IMR-90 (cell line): ENCODE results near the gene SGMS1. TPM values are rescaled to one million over a fixed set of nuclear protein-coding genes. Genes with fewer than 3 reads are reported as not detected.

Experiments
- ATAC-seq: fragments of 200-7000 bp; cut with Tn5 transposase; 2 replicates; pipeline ENCODE4 v1.9.1; 2020; ENCODE audit warnings: low read depth, mild to moderate bottlenecking, moderate library complexity
- BruUV-seq: library from RNA; stranded (reverse); fragments of 400-500 nt; replicated peaks from 2 replicates; lab custom pipeline; 2021; lab: Mats Ljungman, UMichigan
- CTCF ChIA-PET: fragments of 300-600 bp; formaldehyde crosslinking; extraction: SDS; loops from one replicate; lab custom pipeline; 2021; ENCODE audit warnings: antibody characterized with exemption; lab: Yijun Ruan, JAX
- POLR2A ChIA-PET: fragments of 300-600 bp; sonication (Branson Sonifier 250); formaldehyde crosslinking; loops from one replicate; lab custom pipeline; 2022; ENCODE audit warnings: antibody characterized with exemption; ENCODE audit not compliant: unreplicated experiment; lab: Charles Lee
- DNase-seq: peaks from one replicate; pipeline ENCODE4 v3.0.0; 2013
- H2AFZ ChIP-seq: replicated peaks from 2 replicates; pipeline ENCODE3; 2013; ENCODE audit warnings: low read length, mild to moderate bottlenecking; ENCODE audit not compliant: poor library complexity
- H2AK5ac ChIP-seq: 2 replicates; pipeline ENCODE4 v1.6.1; 2013; ENCODE audit warnings: low read depth, low read length, inconsistent platforms
- H2AK9ac ChIP-seq: replicated peaks from 2 replicates; pipeline ENCODE3; 2013; ENCODE audit warnings: mild to moderate bottlenecking, low read depth, low read length, moderate library complexity; ENCODE audit not compliant: poor library complexity
- H2BK120ac ChIP-seq: 2 replicates; pipeline ENCODE4 v1.6.1; 2013; ENCODE audit warnings: low read depth, low read length, inconsistent platforms
- H2BK15ac ChIP-seq: 3 replicates; pipeline ENCODE4 v1.6.1; 2013; ENCODE audit warnings: low read depth, low read length, inconsistent platforms
- H2BK20ac ChIP-seq: 2 replicates; pipeline ENCODE4 v1.6.1; 2013; ENCODE audit warnings: low read depth, mild to moderate bottlenecking, inconsistent platforms, low read length, moderate library complexity
- H2BK5ac ChIP-seq: 2 replicates; pipeline ENCODE4 v1.6.1; 2013; ENCODE audit warnings: mild to moderate bottlenecking, low read depth, low read length, inconsistent platforms; ENCODE audit not compliant: poor library complexity, severe bottlenecking
- H3K14ac ChIP-seq: replicated peaks from 2 replicates; pipeline ENCODE4 v1.6.1; 2013; ENCODE audit warnings: low read depth, low read length, inconsistent platforms
- H3K18ac ChIP-seq: 2 replicates; pipeline ENCODE4 v1.6.1; 2013; ENCODE audit warnings: low read depth, low read length, control low read depth
- H3K23ac ChIP-seq: 2 replicates; pipeline ENCODE4 v1.6.1; 2013; ENCODE audit warnings: low read depth, low read length, inconsistent platforms
- H3K27ac ChIP-seq: 2 replicates; pipeline ENCODE4 v1.5.1; 2013; ENCODE audit warnings: mild to moderate bottlenecking, control low read depth, low read length; ENCODE audit not compliant: insufficient read depth
- H3K27me3 ChIP-seq: 2 replicates; pipeline ENCODE4 v1.6.1; 2013; ENCODE audit warnings: low read length; ENCODE audit not compliant: control insufficient read depth, insufficient read depth
- H3K36me3 ChIP-seq: 2 replicates; pipeline ENCODE4 v1.6.1; 2013; ENCODE audit warnings: low read length, mixed read lengths; ENCODE audit not compliant: control insufficient read depth, insufficient read depth
- H3K4ac ChIP-seq: 2 replicates; pipeline ENCODE4 v1.6.1; 2013; ENCODE audit warnings: low read depth, low read length, inconsistent platforms
- H3K4me1 ChIP-seq: 2 replicates; pipeline ENCODE4 v1.6.1; 2013; ENCODE audit warnings: low read length, mixed read lengths; ENCODE audit not compliant: control insufficient read depth, insufficient read depth
- H3K4me2 ChIP-seq: 2 replicates; pipeline ENCODE4 v1.6.1; 2013; ENCODE audit warnings: low read depth, mild to moderate bottlenecking, control low read depth, low read length, moderate library complexity
- H3K4me3 ChIP-seq: 2 replicates; pipeline ENCODE4 v1.5.1; 2013; ENCODE audit warnings: low read depth, mild to moderate bottlenecking, control low read depth, low read length, moderate library complexity; ENCODE audit not compliant: insufficient read depth
- H3K56ac ChIP-seq: 2 replicates; pipeline ENCODE4 v1.6.1; 2013; ENCODE audit warnings: low read length, inconsistent platforms; ENCODE audit not compliant: insufficient read depth; ENCODE audit errors: extremely low read depth
- H3K79me1 ChIP-seq, 2 experiments: 2 replicates each; pipeline ENCODE4 v1.6.1; 2013; ENCODE audit warnings: low read length in 2 of 2, inconsistent platforms in 1 of 2, low read depth in 1 of 2
- H3K9ac ChIP-seq: 2 replicates; pipeline ENCODE4 v1.6.1; 2013; ENCODE audit warnings: low read depth, low read length, control low read depth
- H3K9me1 ChIP-seq: 2 replicates; pipeline ENCODE4 v1.6.1; 2013; ENCODE audit warnings: low read length, inconsistent platforms; ENCODE audit not compliant: insufficient read depth
- H3K9me3 ChIP-seq: 2 replicates; pipeline ENCODE4 v1.6.1; 2013; ENCODE audit warnings: low read length; ENCODE audit not compliant: control insufficient read depth, insufficient read depth
- H4K20me1 ChIP-seq: 2 replicates; pipeline ENCODE4 v1.6.1; 2013; ENCODE audit warnings: low read length, inconsistent platforms; ENCODE audit not compliant: insufficient read depth
- H4K5ac ChIP-seq: 2 replicates; pipeline ENCODE4 v1.6.1; 2013; ENCODE audit warnings: mild to moderate bottlenecking, low read depth, low read length, control low read depth
- H4K8ac ChIP-seq, 2 experiments: 2 replicates each; pipeline ENCODE4 v1.6.1; 2013; ENCODE audit warnings: low read depth in 2 of 2, low read length in 2 of 2, control low read depth in 1 of 2, inconsistent platforms in 1 of 2
- H4K91ac ChIP-seq: 2 replicates; pipeline ENCODE4 v1.6.1; 2013; ENCODE audit warnings: low read depth, low read length, inconsistent platforms; ENCODE audit not compliant: insufficient read depth
- BHLHE40 ChIP-seq: fragments of 150-350 bp; IDR thresholded peaks from 2 replicates; pipeline ENCODE4 v1.6.1; 2016; ENCODE audit warnings: mild to moderate bottlenecking, low read depth, low read length
- CEBPB ChIP-seq: IDR thresholded peaks from 2 replicates; pipeline ENCODE4 v1.6.1; 2012; ENCODE audit warnings: low read depth, low read length, improper control_type of control experiment
- FOS ChIP-seq: fragments of 150-350 bp; IDR thresholded peaks from 2 replicates; pipeline ENCODE4 v1.6.1; 2016; ENCODE audit warnings: low read depth, low read length
- MAZ ChIP-seq: IDR thresholded peaks from 2 replicates; pipeline ENCODE4 v1.6.1; 2012; ENCODE audit warnings: low read depth, mild to moderate bottlenecking, low read length, improper control_type of control experiment, moderate library complexity, borderline replicate concordance
- MXI1 ChIP-seq: IDR thresholded peaks from 2 replicates; pipeline ENCODE4 v1.6.1; 2012; ENCODE audit warnings: low read depth, mild to moderate bottlenecking, low read length, moderate library complexity, borderline replicate concordance
- NFE2L2 ChIP-seq: fragments of 150-350 bp; IDR thresholded peaks from 2 replicates; pipeline ENCODE4 v1.6.1; 2016; ENCODE audit warnings: low read depth, mild to moderate bottlenecking, low read length
- RAD21 ChIP-seq: IDR thresholded peaks from 2 replicates; pipeline ENCODE4 v1.6.1; 2012; ENCODE audit warnings: low read length, improper control_type of control experiment
- RCOR1 ChIP-seq: IDR thresholded peaks from 2 replicates; pipeline ENCODE4 v1.6.1; 2012; ENCODE audit warnings: mild to moderate bottlenecking, low read length, improper control_type of control experiment; ENCODE audit not compliant: insufficient replicate concordance
- RFX5 ChIP-seq: IDR thresholded peaks from 2 replicates; pipeline ENCODE4 v1.8.0; 2012; ENCODE audit warnings: low read depth, mild to moderate bottlenecking, low read length, moderate library complexity
- SMC3 ChIP-seq: fragments of 150-350 bp; IDR thresholded peaks from 2 replicates; pipeline ENCODE4 v1.6.1; 2016; ENCODE audit warnings: low read depth, mild to moderate bottlenecking, antibody characterized with exemption, low read length, moderate library complexity
- WGBS, 2 experiments: methylation state at CpG; one replicate each; pipeline versions ENCODE4 v1.1.5 to v1.1.7; 2013; ENCODE audit warnings: missing lambda C conversion rate in 2 of 2; ENCODE audit not compliant: insufficient read length in 1 of 2; ENCODE audit errors: extremely low coverage in 2 of 2; 5-methylcytosine and 5-hydroxymethylcytosine counted together
- dilution Hi-C: fragments of 300-500 bp; cut with HindIII; formaldehyde crosslinking; loops from one replicate; pipeline ENCODE4 v1.14.3; 2018; ENCODE audit warnings: low sequenced_read_pairs; ENCODE audit not compliant: unreplicated experiment
- in situ Hi-C: fragments of 300-500 bp; cut with MboI; formaldehyde crosslinking; loops from 3 replicates; pipeline ENCODE4 v1.14.3; 2019; ENCODE audit warnings: low sequenced_read_pairs, inconsistent platforms, mixed read lengths
- intact Hi-C: fragments of 100-400 bp; cut with micrococcal nuclease; formaldehyde crosslinking; loops from 2 replicates; pipeline ENCODE4 v1.10.0; 2022
- polyA plus RNA-seq, 3 experiments: library from polyadenylated mRNA; depleted of rRNA; stranded (reverse); fragments of >200 nt; gene quantifications; 2 replicates each; pipeline ENCODE4 v1.2.3, GENCODE V29; 2012; ENCODE audit warnings: low replicate concordance in 1 of 3
- total RNA-seq: library from RNA; depleted of rRNA; stranded (reverse); fragments of >200 nt; gene quantifications from 2 replicates; pipeline ENCODE4 v1.2.3, GENCODE V29; 2012
- TF ChIP-seq, protein P1 (sequence below): conservative IDR thresholded peaks from 2 replicates; pipeline ENCODE4 v1.5.1; 2012; ENCODE audit warnings: mild to moderate bottlenecking, low read depth, low read length, improper control_type of control experiment
- TF ChIP-seq, protein P2 (sequence below): fragments of 150-350 bp; IDR thresholded peaks from 2 replicates; pipeline ENCODE4 v1.6.1; 2016; ENCODE audit warnings: low read depth, mild to moderate bottlenecking, low read length, moderate library complexity, borderline replicate concordance
- TF ChIP-seq, protein P3 (sequence below): fragments of 150-350 bp; IDR thresholded peaks from 2 replicates; pipeline ENCODE4 v1.6.1; 2017; ENCODE audit warnings: mild to moderate bottlenecking, antibody characterized with exemption, low read length, low read depth

SGMS1 gene
- total and polyA plus RNA-seq, 2 of the 4 experiments (the other 2 are of a cell fraction), result 9.8 to 30.8 TPM

DNA sequence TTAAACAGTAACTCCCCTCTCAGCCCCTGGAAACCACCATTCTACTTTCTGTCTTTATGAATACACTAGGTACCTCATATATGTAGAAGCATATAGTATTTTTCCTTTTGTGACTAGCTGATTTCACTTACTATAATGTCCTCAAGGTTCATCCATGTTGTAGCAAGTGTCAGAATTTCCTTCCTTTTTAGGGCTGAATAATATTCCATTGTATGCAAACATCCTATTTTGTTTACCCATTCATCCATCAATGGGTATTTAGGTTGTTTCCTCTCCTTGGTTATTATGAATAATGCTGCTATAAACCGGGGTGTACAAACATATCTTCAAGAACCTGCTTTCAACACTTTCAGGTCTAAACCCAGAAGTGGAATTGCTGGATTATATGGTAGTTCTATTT, 125.3 kb downstream of the SGMS1 start:
- no peak for ATAC-seq
- Histone ChIP-seq H2AK5ac (no peak overlapping the region), H3K27ac (no peak overlapping the region), H3K4me3 (no peak overlapping the region), H3K79me1 (peaks cover 9 to 21% of the 10 kb centered on the region in 2 experiments; a peak in 3 of 4 replicates), H3K9ac (no peak overlapping the region), H2AFZ (no peak overlapping the region), H3K18ac (no peak overlapping the region), H4K5ac (no peak overlapping the region), H4K20me1 (peaks cover 9% of the 10 kb centered on the region; the same call in 1 of the 2 replicates), H4K91ac (no peak overlapping the region), H2BK15ac (no peak overlapping the region), H3K4me1 (peaks cover 4% of the 10 kb centered on the region; the same call in 1 of the 2 replicates), H3K23ac (no peak overlapping the region), H3K9me3 (no peaks in the 10 kb centered on the region), H2AK9ac (no peak overlapping the region), H3K36me3 (no peaks in the 10 kb centered on the region), H3K14ac (no peak overlapping the region), H2BK5ac (peak overlapping the region; percentile 15), H2BK120ac (no peak overlapping the region), H3K4ac (no peak overlapping the region), H2BK20ac (no peak overlapping the region), H3K27me3 (no peaks in the 10 kb centered on the region), H4K8ac (no peak overlapping the region), H3K9me1 (peaks cover 3% of the 10 kb centered on the region; the same call in 1 of the 2 replicates), H3K56ac (no peak overlapping the region), H3K4me2 (no peak overlapping the region)
- ChIA-PET CTCF (no interaction called here), POLR2A (no interaction called here)
- in situ Hi-C loops, result no loop called here
- TF ChIP-seq, protein P1, sequence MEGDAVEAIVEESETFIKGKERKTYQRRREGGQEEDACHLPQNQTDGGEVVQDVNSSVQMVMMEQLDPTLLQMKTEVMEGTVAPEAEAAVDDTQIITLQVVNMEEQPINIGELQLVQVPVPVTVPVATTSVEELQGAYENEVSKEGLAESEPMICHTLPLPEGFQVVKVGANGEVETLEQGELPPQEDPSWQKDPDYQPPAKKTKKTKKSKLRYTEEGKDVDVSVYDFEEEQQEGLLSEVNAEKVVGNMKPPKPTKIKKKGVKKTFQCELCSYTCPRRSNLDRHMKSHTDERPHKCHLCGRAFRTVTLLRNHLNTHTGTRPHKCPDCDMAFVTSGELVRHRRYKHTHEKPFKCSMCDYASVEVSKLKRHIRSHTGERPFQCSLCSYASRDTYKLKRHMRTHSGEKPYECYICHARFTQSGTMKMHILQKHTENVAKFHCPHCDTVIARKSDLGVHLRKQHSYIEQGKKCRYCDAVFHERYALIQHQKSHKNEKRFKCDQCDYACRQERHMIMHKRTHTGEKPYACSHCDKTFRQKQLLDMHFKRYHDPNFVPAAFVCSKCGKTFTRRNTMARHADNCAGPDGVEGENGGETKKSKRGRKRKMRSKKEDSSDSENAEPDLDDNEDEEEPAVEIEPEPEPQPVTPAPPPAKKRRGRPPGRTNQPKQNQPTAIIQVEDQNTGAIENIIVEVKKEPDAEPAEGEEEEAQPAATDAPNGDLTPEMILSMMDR, result no peak
- TF ChIP-seq FOS (no peak), CEBPB (no peak), MXI1 (no peak), MAZ (no peak), RCOR1 (no peak), NFE2L2 (no peak), BHLHE40 (no peak), RFX5 (no peak), RAD21 (no peak), SMC3 (no peak)
- TF ChIP-seq, protein P2, sequence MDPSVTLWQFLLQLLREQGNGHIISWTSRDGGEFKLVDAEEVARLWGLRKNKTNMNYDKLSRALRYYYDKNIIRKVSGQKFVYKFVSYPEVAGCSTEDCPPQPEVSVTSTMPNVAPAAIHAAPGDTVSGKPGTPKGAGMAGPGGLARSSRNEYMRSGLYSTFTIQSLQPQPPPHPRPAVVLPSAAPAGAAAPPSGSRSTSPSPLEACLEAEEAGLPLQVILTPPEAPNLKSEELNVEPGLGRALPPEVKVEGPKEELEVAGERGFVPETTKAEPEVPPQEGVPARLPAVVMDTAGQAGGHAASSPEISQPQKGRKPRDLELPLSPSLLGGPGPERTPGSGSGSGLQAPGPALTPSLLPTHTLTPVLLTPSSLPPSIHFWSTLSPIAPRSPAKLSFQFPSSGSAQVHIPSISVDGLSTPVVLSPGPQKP, result no peak
- TF ChIP-seq, protein P3, sequence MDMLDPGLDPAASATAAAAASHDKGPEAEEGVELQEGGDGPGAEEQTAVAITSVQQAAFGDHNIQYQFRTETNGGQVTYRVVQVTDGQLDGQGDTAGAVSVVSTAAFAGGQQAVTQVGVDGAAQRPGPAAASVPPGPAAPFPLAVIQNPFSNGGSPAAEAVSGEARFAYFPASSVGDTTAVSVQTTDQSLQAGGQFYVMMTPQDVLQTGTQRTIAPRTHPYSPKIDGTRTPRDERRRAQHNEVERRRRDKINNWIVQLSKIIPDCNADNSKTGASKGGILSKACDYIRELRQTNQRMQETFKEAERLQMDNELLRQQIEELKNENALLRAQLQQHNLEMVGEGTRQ, result no peak
- BruUV-seq, result no TSS peak
- dilution Hi-C loops, result no loop called here
- WGBS, 2 experiments, result no CpG with 5 or more reads among the region's 1 CpG
- no peak for DNase-seq
- intact Hi-C loops, result no loop called here
